Skeletal muscle cell (primary cell): ENCODE results near the gene RAP2B.
"Not testable (repeated sequence)": the region's sequence is repeated elsewhere in the genome, so short reads cannot be mapped to it uniquely, and the experiment has no call there.

Experiments
- DNase-seq: peaks from one replicate; pipeline ENCODE4 v3.0.0-alpha.2; 2010; ENCODE audit warnings: low read depth
- H3K4me3 ChIP-seq: 2 replicates; pipeline ENCODE4 v1.5.1; 2011; ENCODE audit warnings: low read depth, mild to moderate bottlenecking, control low read depth, low read length, moderate library complexity

RAP2B gene

DNA sequence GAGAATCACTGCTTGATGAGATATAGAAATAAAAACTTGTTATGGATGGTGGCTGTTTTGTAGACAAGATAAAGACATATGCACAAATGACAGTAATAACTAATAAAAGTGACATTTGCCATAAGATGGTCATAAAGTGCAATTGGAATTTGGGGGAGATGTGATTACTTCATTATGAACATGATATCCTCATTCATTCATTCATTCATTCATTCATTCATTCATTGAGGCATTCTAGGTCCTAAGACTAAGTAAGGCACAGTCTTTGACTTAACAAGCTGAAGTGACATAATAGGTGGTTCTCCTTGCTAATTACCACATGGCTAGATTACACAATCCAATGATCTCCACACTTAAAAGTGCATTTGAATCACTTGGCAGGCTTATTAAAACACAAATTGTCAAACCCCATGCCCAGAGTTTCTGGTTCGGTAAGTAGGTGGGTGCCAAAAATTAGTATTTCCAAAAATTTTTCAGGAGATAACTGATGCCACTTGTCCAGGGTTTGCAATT, 18.9 kb downstream of the RAP2B start:
- DNase-seq, result no peak
- no peak overlapping the region for H3K4me3 ChIP-seq

DNA sequence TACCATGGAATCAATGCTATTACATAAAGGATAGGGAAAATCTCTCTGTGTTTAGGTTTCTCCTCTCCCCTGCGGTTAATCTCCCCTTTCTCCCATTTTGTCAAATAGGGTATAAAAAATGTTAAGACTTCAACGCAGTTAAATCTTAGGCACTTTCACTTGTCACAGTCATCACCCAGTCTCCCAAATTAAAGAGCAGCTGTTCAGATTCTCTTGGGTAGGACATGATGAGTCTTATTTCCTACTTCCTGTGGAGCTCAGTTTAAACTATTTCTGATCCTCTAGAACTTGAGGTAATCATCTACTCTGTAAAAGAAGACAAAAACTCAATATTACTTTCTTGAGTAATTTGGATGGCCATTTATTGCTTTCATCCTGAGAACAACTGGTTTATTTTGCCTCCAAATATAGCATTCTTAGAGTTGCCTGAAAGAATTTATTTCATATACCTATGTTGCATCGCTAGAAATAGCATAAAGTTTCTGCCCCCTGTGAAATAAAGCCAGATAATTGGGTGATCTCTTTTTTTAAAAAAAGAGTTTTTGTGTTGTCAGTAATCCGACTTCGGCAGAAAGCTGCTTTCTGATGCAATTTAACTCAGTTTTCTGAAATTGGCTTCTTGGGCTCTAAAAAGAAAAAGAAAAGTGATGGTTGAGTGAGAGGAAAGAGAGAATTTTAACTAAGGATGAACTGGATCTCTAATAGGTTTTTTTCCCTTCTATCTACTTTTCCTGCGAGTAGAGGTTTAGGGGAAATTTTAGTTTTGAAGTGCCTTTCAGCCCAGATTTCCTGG, 20.7 kb downstream of the RAP2B start:
- no peak overlapping the region for H3K4me3 ChIP-seq
- DNase-seq, result no peak

GRCh38 chr3:153190923-153191322, 28.9 kb downstream of the RAP2B start:
- H3K4me3 ChIP-seq, result no peak overlapping the region
- DNase-seq, result no peak

GRCh38 chr3:153192327-153192726, 30.3 kb downstream of the RAP2B start:
- no peak for DNase-seq
- no peak overlapping the region for H3K4me3 ChIP-seq

DNA sequence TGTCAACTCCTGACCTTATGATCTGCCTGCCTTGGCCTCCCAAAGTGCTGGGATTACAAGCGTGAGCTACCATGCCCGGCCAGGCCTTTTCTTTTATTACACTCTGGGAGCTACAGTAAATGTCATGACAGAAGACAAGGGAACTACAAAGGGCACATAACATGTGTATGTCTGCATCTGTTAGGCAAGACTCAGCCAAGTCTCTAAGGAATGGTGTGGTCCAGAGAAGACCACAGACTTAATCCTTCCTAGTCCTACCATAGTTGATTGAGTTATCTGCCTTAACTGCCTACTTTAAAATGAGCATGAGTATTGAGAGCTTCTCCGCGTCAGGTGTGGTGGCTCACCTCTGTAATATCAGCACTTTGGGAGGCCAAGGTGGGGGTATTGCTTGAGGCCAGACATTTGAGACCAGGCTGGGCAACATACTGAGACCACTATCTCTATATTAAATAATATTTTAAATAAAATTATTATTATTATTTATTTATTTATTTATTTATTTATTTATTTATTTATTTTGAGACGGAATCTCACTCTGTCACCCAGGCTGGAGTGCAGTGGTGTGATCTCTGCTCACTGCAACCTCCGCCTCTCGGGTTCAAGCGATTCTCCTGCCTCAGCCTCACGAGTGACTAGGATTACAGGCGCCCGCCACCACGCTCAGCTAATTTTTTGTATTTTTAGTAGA, 31.9 kb downstream of the RAP2B start:
- H3K4me3 ChIP-seq, DNase-seq: not testable (repeated sequence)

- no peak overlapping the region for H3K4me3 ChIP-seq
Observed at GRCh38 chr3:153195349-153195879, 33.4 kb downstream of the RAP2B start.

GRCh38 chr3:153209596-153209995, 47.6 kb downstream of the RAP2B start:
- H3K4me3 ChIP-seq, result no peak overlapping the region
- DNase-seq, result no peak

More at GRCh38 chr3:153195349-153195879, 33.4 kb downstream of the RAP2B start:
- DNase-seq, result no peak

DNA sequence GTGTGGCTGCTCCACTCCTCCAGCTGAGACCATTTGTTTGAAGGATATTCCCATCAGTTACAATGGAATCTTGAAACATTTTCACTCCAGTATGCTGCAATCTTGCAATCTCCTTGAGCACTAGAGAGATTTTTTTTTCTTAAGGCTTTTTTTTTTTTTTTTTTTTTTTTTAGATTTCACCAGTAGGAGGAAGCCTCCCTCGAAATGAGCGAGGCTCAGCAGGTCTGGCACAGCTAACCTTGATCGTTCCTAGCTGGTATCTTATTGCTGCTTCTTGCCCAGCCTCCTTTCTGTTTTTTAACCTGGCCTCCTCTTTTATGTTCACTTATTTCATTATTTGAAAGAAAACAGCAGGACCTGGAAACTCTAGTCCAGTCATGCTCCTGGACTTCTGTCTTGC, 48.1 kb downstream of the RAP2B start:
- no peak for DNase-seq
- no peak overlapping the region for H3K4me3 ChIP-seq

- DNase-seq, result no peak
- H3K4me3 ChIP-seq, result no peak overlapping the region
Observed at GRCh38 chr3:153210660-153211059, 48.6 kb downstream of the RAP2B start.

GRCh38 chr3:153215497-153215896, 53.5 kb downstream of the RAP2B start:
- DNase-seq, result no peak
- no peak overlapping the region for H3K4me3 ChIP-seq

DNA sequence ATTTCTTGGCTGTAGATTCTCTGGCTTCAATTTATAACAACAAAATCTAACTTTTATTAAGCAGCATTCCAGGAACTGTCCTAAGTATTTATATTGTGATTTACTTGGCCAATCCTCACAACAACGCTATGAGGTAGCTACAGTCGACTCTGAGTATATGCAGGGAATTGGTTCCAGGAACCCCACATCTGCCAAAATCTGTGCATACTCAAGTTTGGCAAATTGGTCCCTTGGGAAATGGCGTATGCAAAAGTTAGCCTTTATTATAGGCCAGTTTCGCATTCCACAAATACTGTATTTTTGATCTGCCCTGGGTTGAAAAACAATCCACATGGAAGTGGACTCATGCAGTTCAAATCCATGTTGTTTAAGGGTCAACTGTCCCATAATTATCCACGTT, 53.9 kb downstream of the RAP2B start:
- DNase-seq, result peak; percentile 73
- no peak overlapping the region for H3K4me3 ChIP-seq

DNA sequence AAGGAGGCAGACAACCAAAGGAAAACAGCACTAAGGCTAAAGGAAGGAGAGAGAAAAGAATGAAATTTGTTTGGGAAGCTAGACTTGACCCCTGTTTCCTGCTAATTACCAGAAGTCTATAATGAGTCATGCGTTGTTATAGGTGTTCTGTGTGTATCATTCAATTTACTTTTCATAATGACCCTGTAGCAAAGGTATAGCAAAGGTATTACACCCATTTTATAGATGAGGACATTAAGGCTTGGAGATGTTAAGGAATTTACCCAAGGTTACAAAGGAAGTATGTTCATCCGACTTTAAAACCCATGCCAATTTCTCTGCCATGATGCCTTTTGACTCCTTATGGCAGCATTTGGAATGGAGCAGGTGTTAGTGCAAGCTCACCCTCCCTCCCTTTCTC, 54.9 kb downstream of the RAP2B start:
- H3K4me3 ChIP-seq, result no peak overlapping the region
- no peak for DNase-seq

GRCh38 chr3:153219146-153219545, 57.1 kb downstream of the RAP2B start:
- no peak for DNase-seq

More at GRCh38 chr3:153219146-153219545, 57.1 kb downstream of the RAP2B start:
- no peak overlapping the region for H3K4me3 ChIP-seq
